Esophagus squamous epithelium (tissue), 4 donors: ENCODE data around the gene TLE1.

Source experiments
- POLR2A ChIP-seq, 4 donors: fragments of 450-650 bp; IDR thresholded peaks; one replicate each; pipeline ENCODE4 v1.6.1; 2017; ENCODE audit warnings: antibody characterized with exemption in 4 of 4, mild to moderate bottlenecking in 4 of 4, moderate library complexity in 3 of 4
- TF ChIP-seq, protein P1 (sequence below), 6 experiments: fragments of 450-650 bp in 4 of 6; fragments of 200-600 bp in 2 of 6; sonication (generic) in 2 of 6; IDR thresholded peaks; one replicate each; pipeline ENCODE4 v1.5.1; 2016 to 2019; ENCODE audit warnings: antibody characterized with exemption in 6 of 6, mild to moderate bottlenecking in 4 of 6, moderate library complexity in 4 of 6

DNA sequence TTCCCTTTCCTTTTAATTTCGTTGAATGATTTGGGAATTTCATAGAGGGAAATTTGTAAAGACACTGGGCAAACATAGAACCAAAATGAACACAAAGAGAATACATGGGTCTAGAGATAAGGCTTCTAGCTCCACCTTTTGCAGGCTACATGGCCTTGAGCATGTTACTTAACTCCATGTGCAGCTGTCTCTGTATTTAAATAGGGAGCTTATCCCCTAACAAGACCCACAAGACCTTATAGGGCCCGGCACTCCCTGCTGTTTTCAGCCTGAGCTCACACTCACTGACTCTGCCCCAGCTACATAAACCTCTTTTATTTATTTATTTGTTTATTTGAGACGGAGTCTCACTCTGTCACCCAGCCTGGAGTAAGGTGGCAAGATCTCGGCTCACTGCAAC is 30.6 kb upstream of the TLE1 start:
- TF ChIP-seq, protein P1, sequence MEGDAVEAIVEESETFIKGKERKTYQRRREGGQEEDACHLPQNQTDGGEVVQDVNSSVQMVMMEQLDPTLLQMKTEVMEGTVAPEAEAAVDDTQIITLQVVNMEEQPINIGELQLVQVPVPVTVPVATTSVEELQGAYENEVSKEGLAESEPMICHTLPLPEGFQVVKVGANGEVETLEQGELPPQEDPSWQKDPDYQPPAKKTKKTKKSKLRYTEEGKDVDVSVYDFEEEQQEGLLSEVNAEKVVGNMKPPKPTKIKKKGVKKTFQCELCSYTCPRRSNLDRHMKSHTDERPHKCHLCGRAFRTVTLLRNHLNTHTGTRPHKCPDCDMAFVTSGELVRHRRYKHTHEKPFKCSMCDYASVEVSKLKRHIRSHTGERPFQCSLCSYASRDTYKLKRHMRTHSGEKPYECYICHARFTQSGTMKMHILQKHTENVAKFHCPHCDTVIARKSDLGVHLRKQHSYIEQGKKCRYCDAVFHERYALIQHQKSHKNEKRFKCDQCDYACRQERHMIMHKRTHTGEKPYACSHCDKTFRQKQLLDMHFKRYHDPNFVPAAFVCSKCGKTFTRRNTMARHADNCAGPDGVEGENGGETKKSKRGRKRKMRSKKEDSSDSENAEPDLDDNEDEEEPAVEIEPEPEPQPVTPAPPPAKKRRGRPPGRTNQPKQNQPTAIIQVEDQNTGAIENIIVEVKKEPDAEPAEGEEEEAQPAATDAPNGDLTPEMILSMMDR (IDR thresholded peaks at IDR 0.05), result no peak
- no peak for TF ChIP-seq POLR2A (IDR thresholded peaks at IDR 0.05)
